ENCODE results near the gene SPDYE2B.
"Not testable (repeated sequence)": the region's sequence is repeated elsewhere in the genome, so short reads cannot be mapped to it uniquely, and the experiment has no call there.

Gene SPDYE2B

GRCh38 chr7:102697642-102698512 is 47.8 kb downstream of the SPDYE2B start:
- H3K4me1 ChIP-seq (ENCODE audit: control insufficient read depth, insufficient read depth, low read length, poor library complexity, severe bottlenecking); H3K9me3 ChIP-seq (ENCODE audit: control insufficient read depth, low read length); H3K27ac ChIP-seq (ENCODE audit: insufficient read depth, low read length, poor library complexity, severe bottlenecking); H3K4me3 ChIP-seq (ENCODE audit: insufficient read depth, low read depth, low read length, poor library complexity, severe bottlenecking); H3K27me3 ChIP-seq (replicated peaks; ENCODE audit: control insufficient read depth, insufficient read depth, low read length, poor library complexity, severe bottlenecking); H3K36me3 ChIP-seq (ENCODE audit: control insufficient read depth, insufficient read depth, low read length); DNase-seq: not testable (repeated sequence)

GRCh38 chr7:102698962-102699750 is 49.0 kb downstream of the SPDYE2B start:
- not testable (repeated sequence) for H3K4me1 ChIP-seq (ENCODE audit: control insufficient read depth, insufficient read depth, low read length, poor library complexity, severe bottlenecking); H3K4me3 ChIP-seq (ENCODE audit: insufficient read depth, low read depth, low read length, poor library complexity, severe bottlenecking); DNase-seq; H3K27me3 ChIP-seq (replicated peaks; ENCODE audit: control insufficient read depth, insufficient read depth, low read length, poor library complexity, severe bottlenecking); H3K36me3 ChIP-seq (ENCODE audit: control insufficient read depth, insufficient read depth, low read length); H3K9me3 ChIP-seq (ENCODE audit: control insufficient read depth, low read length); H3K27ac ChIP-seq (ENCODE audit: insufficient read depth, low read length, poor library complexity, severe bottlenecking)

All from effector memory CD4-positive, alpha-beta T cell (primary cell).